Endothelial cell of umbilical vein (primary cell): ENCODE results near the gene PLEKHA6. TPM values are rescaled to one million over a fixed set of nuclear protein-coding genes. Genes with fewer than 3 reads are reported as not detected.

Source experiments
- BruUV-seq: library from RNA; stranded (reverse); fragments of 400-500 nt; replicated peaks from 2 replicates; lab custom pipeline; 2021; lab: Mats Ljungman, UMichigan
- CTCF ChIA-PET: fragments of 300-600, 350-600 bp; sonication (Branson Sonifier 250); formaldehyde crosslinking; loops from one replicate; lab custom pipeline; 2021; ENCODE audit warnings: antibody characterized with exemption, inconsistent platforms; lab: Charles Lee
- POLR2A ChIA-PET: fragments of 300-600, 350-600 bp; sonication (Branson Sonifier 250); formaldehyde crosslinking; loops from one replicate; lab custom pipeline; 2021; ENCODE audit warnings: antibody characterized with exemption, inconsistent platforms; lab: Charles Lee
- DNase-seq: peaks from one replicate; pipeline ENCODE4 v3.0.0-alpha.2; 2011; ENCODE audit warnings: low read depth, low spot score
- FAIRE-seq: peaks from 2 replicates; lab custom pipeline; 2011; peaks lifted over from hg19 to GRCh38; lab: Jason Lieb, UNC
- H2AFZ ChIP-seq: 2 replicates; pipeline ENCODE4 v1.6.0; 2012; ENCODE audit warnings: low read depth, low read length, control low read depth, inconsistent platforms
- H3K27ac ChIP-seq: 2 replicates; pipeline ENCODE4 v1.5.1; 2011; ENCODE audit warnings: low read depth, mild to moderate bottlenecking, control low read depth, low read length, moderate library complexity; ENCODE audit not compliant: insufficient read depth
- H3K27me3 ChIP-seq, 2 experiments: 2 replicates each; pipeline versions ENCODE4 v1.6.0 to v1.6.1; 2011; ENCODE audit warnings: low read length in 2 of 2, mixed read lengths in 1 of 2; ENCODE audit not compliant: control insufficient read depth in 2 of 2, insufficient read depth in 2 of 2
- H3K36me3 ChIP-seq, 2 experiments: 2 replicates in 1 of 2; 3 replicates in 1 of 2; pipeline ENCODE4 v1.5.1; 2011; ENCODE audit warnings: low read length in 2 of 2, mild to moderate bottlenecking in 1 of 2, moderate library complexity in 1 of 2; ENCODE audit not compliant: control insufficient read depth in 2 of 2, insufficient read depth in 2 of 2; ENCODE audit errors: extremely low read depth in 1 of 2
- H3K4me1 ChIP-seq: 3 replicates; pipeline ENCODE4 v1.5.1; 2011; ENCODE audit warnings: mild to moderate bottlenecking, low read length; ENCODE audit not compliant: control insufficient read depth, insufficient read depth; ENCODE audit errors: extremely low read depth
- H3K4me2 ChIP-seq: 2 replicates; pipeline ENCODE4 v1.6.1; 2011; ENCODE audit warnings: low read length, control low read depth, mixed read lengths; ENCODE audit not compliant: insufficient read depth
- H3K4me3 ChIP-seq, 3 experiments: fragments of 200-600 bp in 1 of 3; sonication (generic), shearing (Covaris generic) in 1 of 3; replicated peaks in 1 of 3; 2 replicates each; pipeline ENCODE4 v1.5.1; 2011 to 2016; ENCODE audit warnings: control low read depth in 3 of 3, low read length in 3 of 3, mild to moderate bottlenecking in 2 of 3, inconsistent platforms in 1 of 3, low read depth in 1 of 3, moderate library complexity in 1 of 3; ENCODE audit not compliant: insufficient read depth in 1 of 3
- H3K79me2 ChIP-seq: 2 replicates; pipeline ENCODE4 v1.6.0; 2012; ENCODE audit warnings: low read length, inconsistent platforms; ENCODE audit not compliant: control insufficient read depth, insufficient read depth
- H3K9ac ChIP-seq: replicated peaks from 2 replicates; pipeline ENCODE3; 2011; ENCODE audit warnings: low read length, control low read depth; ENCODE audit not compliant: insufficient read depth; ENCODE audit errors: extremely low read depth
- H3K9me1 ChIP-seq: replicated peaks from 3 replicates; pipeline ENCODE4 v1.6.0; 2011; ENCODE audit warnings: mild to moderate bottlenecking, low read length; ENCODE audit not compliant: control insufficient read depth, insufficient read depth; ENCODE audit errors: extremely low read depth
- H3K9me3 ChIP-seq: replicated peaks from 2 replicates; pipeline ENCODE4 v1.5.1; 2012; ENCODE audit warnings: low read length, inconsistent platforms; ENCODE audit not compliant: control insufficient read depth, insufficient read depth
- H4K20me1 ChIP-seq: replicated peaks from 2 replicates; pipeline ENCODE3; 2011; ENCODE audit warnings: mild to moderate bottlenecking, low read length; ENCODE audit not compliant: control insufficient read depth, insufficient read depth; ENCODE audit errors: extremely low read depth
- EZH2 ChIP-seq: IDR thresholded peaks from 2 replicates; pipeline ENCODE4 v1.6.1; 2012; ENCODE audit warnings: borderline replicate concordance, low read depth, mild to moderate bottlenecking, moderate library complexity, low read length, inconsistent platforms; ENCODE audit not compliant: severe bottlenecking
- FOS ChIP-seq: IDR thresholded peaks from 2 replicates; pipeline ENCODE4 v1.6.1; 2011; ENCODE audit warnings: mild to moderate bottlenecking, low read length, moderate library complexity, borderline replicate concordance; ENCODE audit not compliant: insufficient read depth
- GATA2 ChIP-seq: IDR thresholded peaks from 2 replicates; pipeline ENCODE4 v1.7.0; 2011; ENCODE audit warnings: low read depth, mild to moderate bottlenecking, moderate library complexity, mixed read lengths, low read length; ENCODE audit not compliant: insufficient read length, insufficient read depth
- JUN ChIP-seq: IDR thresholded peaks from 2 replicates; pipeline ENCODE4 v1.6.1; 2011; ENCODE audit warnings: borderline replicate concordance, low read depth; ENCODE audit not compliant: insufficient read length, insufficient read depth
- MAX ChIP-seq: IDR thresholded peaks from 2 replicates; pipeline ENCODE4 v1.6.1; 2011; ENCODE audit not compliant: insufficient read depth, insufficient read length
- MYC ChIP-seq: IDR thresholded peaks from one replicate; pipeline ENCODE4 v1.6.1; 2011; ENCODE audit warnings: mild to moderate bottlenecking, low read depth, low read length
- POLR2A ChIP-seq: IDR thresholded peaks from 2 replicates; pipeline ENCODE4 v1.6.1; 2012; ENCODE audit warnings: low read depth, mild to moderate bottlenecking, control low read depth, low read length
- POLR2AphosphoS5 ChIP-seq: IDR thresholded peaks from 2 replicates; pipeline ENCODE4 v1.6.1; 2012; ENCODE audit warnings: low read depth, mild to moderate bottlenecking, control low read depth, low read length, moderate library complexity; ENCODE audit not compliant: insufficient read depth
- dilution Hi-C: fragments of 300-500 bp; cut with MboI; formaldehyde crosslinking; loops from one replicate; pipeline ENCODE4 v1.15.0; 2019; ENCODE audit warnings: low sequenced_read_pairs; ENCODE audit not compliant: extremely low pct_ligation_motif_present
- intact Hi-C: fragments of 100-400 bp; cut with micrococcal nuclease; formaldehyde crosslinking; loops from one replicate; pipeline ENCODE4 v1.10.0; 2022
- polyA plus RNA-seq, 4 experiments: library from polyadenylated mRNA; depleted of rRNA in 3 of 4; stranded (reverse) in 3 of 4; unstranded in 1 of 4; fragments of >200 nt; gene quantifications; 2 replicates each; pipeline versions ENCODE4 v1.2.1 to v1.2.3, GENCODE V29; 2011 to 2012; ENCODE audit warnings: missing spikeins in 1 of 4
- total RNA-seq: library from RNA; stranded (reverse); gene quantifications from 2 replicates; pipeline ENCODE4 v1.2.3, GENCODE V29; 2021
- TF ChIP-seq, protein P1 (sequence below), 2 donors: IDR thresholded peaks; 1 replicate in 1 of 2; 2 replicates in 1 of 2; pipeline ENCODE4 v1.5.1; 2011; ENCODE audit warnings: low read length in 2 of 2, mild to moderate bottlenecking in 2 of 2, moderate library complexity in 2 of 2, control low read depth in 1 of 2, inconsistent platforms in 1 of 2, low read depth in 1 of 2; ENCODE audit not compliant: insufficient read depth in 1 of 2; ENCODE audit errors: extremely low read depth in 1 of 2

PLEKHA6 gene
- total and polyA plus RNA-seq, 2 donors (not counting 3 experiments of a cell fraction or from before 2014, with no cell fraction given) = 2.1 to 15.0 TPM

- BruUV-seq = no TSS peak
- TF ChIP-seq, protein P1, sequence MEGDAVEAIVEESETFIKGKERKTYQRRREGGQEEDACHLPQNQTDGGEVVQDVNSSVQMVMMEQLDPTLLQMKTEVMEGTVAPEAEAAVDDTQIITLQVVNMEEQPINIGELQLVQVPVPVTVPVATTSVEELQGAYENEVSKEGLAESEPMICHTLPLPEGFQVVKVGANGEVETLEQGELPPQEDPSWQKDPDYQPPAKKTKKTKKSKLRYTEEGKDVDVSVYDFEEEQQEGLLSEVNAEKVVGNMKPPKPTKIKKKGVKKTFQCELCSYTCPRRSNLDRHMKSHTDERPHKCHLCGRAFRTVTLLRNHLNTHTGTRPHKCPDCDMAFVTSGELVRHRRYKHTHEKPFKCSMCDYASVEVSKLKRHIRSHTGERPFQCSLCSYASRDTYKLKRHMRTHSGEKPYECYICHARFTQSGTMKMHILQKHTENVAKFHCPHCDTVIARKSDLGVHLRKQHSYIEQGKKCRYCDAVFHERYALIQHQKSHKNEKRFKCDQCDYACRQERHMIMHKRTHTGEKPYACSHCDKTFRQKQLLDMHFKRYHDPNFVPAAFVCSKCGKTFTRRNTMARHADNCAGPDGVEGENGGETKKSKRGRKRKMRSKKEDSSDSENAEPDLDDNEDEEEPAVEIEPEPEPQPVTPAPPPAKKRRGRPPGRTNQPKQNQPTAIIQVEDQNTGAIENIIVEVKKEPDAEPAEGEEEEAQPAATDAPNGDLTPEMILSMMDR (IDR thresholded peaks at IDR 0.05; ENCODE audit: extremely low read depth in 1 of 2, insufficient read depth in 1 of 2, low read depth in 1 of 2, low read length in 2 of 2) = no peak
- TF ChIP-seq POLR2A (no peak), JUN (no peak), MAX (no peak)
- H3K9ac ChIP-seq = peak overlapping the region; percentile 85
- peaks cover 8 to 16% of the 10 kb centered on the region in 2 experiments for H3K36me3 ChIP-seq
- peak overlapping the region; percentile 89 for H3K4me2 ChIP-seq
- no peak overlapping the region for H2AFZ ChIP-seq
- H3K9me1 ChIP-seq = no peaks in the 10 kb centered on the region
- peaks cover 40% of the 10 kb centered on the region for H4K20me1 ChIP-seq
- peaks cover 19% of the 10 kb centered on the region for H3K4me1 ChIP-seq
- DNase-seq (no peak), FAIRE-seq (no peak)
- ChIA-PET POLR2A (no interaction called here), CTCF (interaction anchor here (1.2 to 4.7 kb wide), 7 partner anchors 8 to 148 kb away, joined by 4 to 77 read pairs (median 6); no protein-coding TSS in a partner anchor)
- H3K27me3 ChIP-seq = no peaks in the 10 kb centered on the region
- intact Hi-C loops (no loop called here), dilution Hi-C loops (no loop called here)
- H3K79me2 ChIP-seq = peaks cover 86% of the 10 kb centered on the region
- H3K27ac ChIP-seq = no peak overlapping the region
- H3K9me3 ChIP-seq = no peaks in the 10 kb centered on the region
- H3K4me3 ChIP-seq = peak overlapping the region; percentile 24 to 94 (median 49)
Observed at GRCh38 chr1:204406621-204407020, 46.9 kb upstream of the PLEKHA6 start.

DNA sequence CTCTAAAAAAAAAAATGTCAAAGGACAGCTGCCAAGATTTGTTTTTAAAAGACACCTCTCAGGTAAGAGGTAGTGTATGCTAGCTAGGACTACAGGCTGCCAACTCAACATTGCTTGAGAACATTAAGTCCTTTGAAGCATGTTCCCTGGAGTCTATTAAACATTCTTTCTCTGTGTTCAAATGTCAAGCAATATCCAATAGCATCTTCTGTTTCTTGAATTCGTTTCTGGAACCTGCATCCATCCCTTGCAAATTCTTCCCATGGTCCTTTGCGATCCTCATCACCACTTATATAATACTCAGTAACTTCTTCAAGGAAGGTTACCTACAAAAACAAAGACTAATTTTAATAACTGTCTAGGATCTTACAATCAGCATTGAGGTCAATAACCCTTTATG lies 46.3 kb upstream of the PLEKHA6 start:
- no peaks in the 10 kb centered on the region for H3K27me3 ChIP-seq
- H3K9me3 ChIP-seq = no peaks in the 10 kb centered on the region
- no peak for FAIRE-seq
- H3K4me1 ChIP-seq = peaks cover 19% of the 10 kb centered on the region
- no peak for TF ChIP-seq MYC
- TF ChIP-seq MAX = no peak
- TF ChIP-seq POLR2A = no peak
- no peak for TF ChIP-seq EZH2
- no peak for TF ChIP-seq JUN
- TF ChIP-seq FOS = no peak
- no peak for TF ChIP-seq POLR2AphosphoS5
- no peak for TF ChIP-seq GATA2
- TF ChIP-seq, protein P1 (IDR thresholded peaks at IDR 0.05; ENCODE audit: extremely low read depth in 1 of 2, insufficient read depth in 1 of 2, low read depth in 1 of 2, low read length in 2 of 2) = no peak
- H3K79me2 ChIP-seq = peaks cover 80% of the 10 kb centered on the region
- no peak for DNase-seq
- H3K36me3 ChIP-seq = peaks cover 8 to 16% of the 10 kb centered on the region in 2 experiments
- no peak overlapping the region for H3K27ac ChIP-seq
- no TSS peak for BruUV-seq
- H2AFZ ChIP-seq = no peak overlapping the region
- no peak overlapping the region for H3K9ac ChIP-seq
- CTCF ChIA-PET = interaction anchor here (1.2 kb wide), 1 partner anchor 97 kb away, joined by 5 read pairs; no protein-coding TSS in a partner anchor
- dilution Hi-C loops = no loop called here
- intact Hi-C loops = no loop called here
- peaks cover 40% of the 10 kb centered on the region for H4K20me1 ChIP-seq
- H3K9me1 ChIP-seq = no peaks in the 10 kb centered on the region
- peak overlapping the region in 1 of 3 experiments; percentile 94 for H3K4me3 ChIP-seq
- peak overlapping the region; percentile 89 for H3K4me2 ChIP-seq
- POLR2A ChIA-PET = no interaction called here
